HUES64 (cell line): ENCODE measurements around the gene ZNF503.
"Not testable (repeated sequence)": the region's sequence is repeated elsewhere in the genome, so short reads cannot be mapped to it uniquely, and the experiment has no call there.

Source experiments
- H3K27ac ChIP-seq: 2 replicates; pipeline ENCODE4 v1.7.0; 2013; ENCODE audit warnings: low read depth, low read length, inconsistent platforms
- H3K27me3 ChIP-seq: 2 replicates; pipeline ENCODE4 v1.6.1; 2013; ENCODE audit warnings: mild to moderate bottlenecking, low read length; ENCODE audit not compliant: insufficient read depth
- H3K36me3 ChIP-seq: 2 replicates; pipeline ENCODE4 v1.6.1; 2013; ENCODE audit warnings: mild to moderate bottlenecking, low read length; ENCODE audit not compliant: insufficient read depth
- H3K4me1 ChIP-seq: 2 replicates; pipeline ENCODE4 v1.6.1; 2013; ENCODE audit warnings: mild to moderate bottlenecking, low read length, moderate library complexity; ENCODE audit not compliant: insufficient read depth
- H3K4me3 ChIP-seq: 2 replicates; pipeline ENCODE4 v1.5.1; 2013; ENCODE audit warnings: mild to moderate bottlenecking, low read length, moderate library complexity
- H3K9ac ChIP-seq: 2 replicates; pipeline ENCODE4 v1.6.1; 2013; ENCODE audit warnings: mild to moderate bottlenecking, low read depth, low read length
- H3K9me3 ChIP-seq: 2 replicates; pipeline ENCODE4 v1.6.1; 2013; ENCODE audit warnings: low read depth, low read length; ENCODE audit not compliant: insufficient read depth
- WGBS: fragments of 150-250, 120-280 bp; methylation state at CpG from one replicate; pipeline ENCODE4 v1.1.7; 2013; ENCODE audit warnings: missing lambda C conversion rate; 5-methylcytosine and 5-hydroxymethylcytosine counted together

ZNF503 gene

GRCh38 chr10:75388082-75388481 lies 13.5 kb downstream of the ZNF503 start:
- 89% methylated on average over 2 of the region's 3 CpGs for WGBS

GRCh38 chr10:75386128-75386527 lies 15.4 kb downstream of the ZNF503 start:
- H3K4me1 ChIP-seq, result no peaks in the 10 kb centered on the region
- H3K27ac ChIP-seq, result no peak overlapping the region
- H3K9ac ChIP-seq, result no peak overlapping the region
- WGBS, result 91% methylated on average over 3 of the region's 3 CpGs
- no peaks in the 10 kb centered on the region for H3K36me3 ChIP-seq
- no peak overlapping the region for H3K4me3 ChIP-seq
- H3K27me3 ChIP-seq, result peaks cover 9% of the 10 kb centered on the region
- peaks cover 4% of the 10 kb centered on the region; the same call in 1 of the 2 replicates for H3K9me3 ChIP-seq

More at GRCh38 chr10:75388082-75388481, 13.5 kb downstream of the ZNF503 start:
- Histone ChIP-seq H3K9me3 (peaks cover 4% of the 10 kb centered on the region; the same call in 1 of the 2 replicates), H3K27me3 (peaks cover 29% of the 10 kb centered on the region), H3K9ac (no peak overlapping the region), H3K27ac (no peak overlapping the region), H3K36me3 (no peaks in the 10 kb centered on the region), H3K4me3 (no peak overlapping the region), H3K4me1 (no peaks in the 10 kb centered on the region)

- Histone ChIP-seq H3K9ac (no peak overlapping the region), H3K27me3 (no peaks in the 10 kb centered on the region; the same call in 1 of the 2 replicates), H3K9me3 (no peaks in the 10 kb centered on the region), H3K4me1 (no peaks in the 10 kb centered on the region), H3K36me3 (no peaks in the 10 kb centered on the region), H3K27ac (no peak overlapping the region), H3K4me3 (no peak overlapping the region)
- WGBS, result 89% methylated on average over 6 of the region's 6 CpGs
Measured at GRCh38 chr10:75379817-75380216, 21.7 kb downstream of the ZNF503 start.

GRCh38 chr10:75379212-75379724 lies 22.3 kb downstream of the ZNF503 start:
- WGBS, result 86% methylated on average over 10 of the region's 10 CpGs
- Histone ChIP-seq H3K36me3 (no peaks in the 10 kb centered on the region), H3K4me1 (no peaks in the 10 kb centered on the region), H3K4me3 (no peak overlapping the region), H3K9me3 (no peaks in the 10 kb centered on the region), H3K27me3 (no peaks in the 10 kb centered on the region; the same call in 1 of the 2 replicates), H3K27ac (no peak overlapping the region), H3K9ac (no peak overlapping the region)

- Histone ChIP-seq H3K27ac (no peak overlapping the region), H3K27me3 (no peaks in the 10 kb centered on the region; the same call in 1 of the 2 replicates), H3K4me1 (no peaks in the 10 kb centered on the region), H3K9me3 (no peaks in the 10 kb centered on the region), H3K36me3 (no peaks in the 10 kb centered on the region), H3K4me3 (no peak overlapping the region), H3K9ac (no peak overlapping the region)
- WGBS, result 92% methylated on average over 2 of the region's 2 CpGs
Measured at GRCh38 chr10:75378379-75378778, 23.2 kb downstream of the ZNF503 start.

- no peak overlapping the region for H3K27ac ChIP-seq
- no peaks in the 10 kb centered on the region for H3K36me3 ChIP-seq
Measured at GRCh38 chr10:75377869-75378268, 23.7 kb downstream of the ZNF503 start.

GRCh38 chr10:75375838-75376237 lies 25.7 kb downstream of the ZNF503 start:
- 94% methylated on average over 2 of the region's 2 CpGs for WGBS
- Histone ChIP-seq H3K27me3 (no peaks in the 10 kb centered on the region; the same call in 1 of the 2 replicates), H3K9me3 (no peaks in the 10 kb centered on the region), H3K4me1 (no peaks in the 10 kb centered on the region), H3K27ac (no peak overlapping the region), H3K9ac (no peak overlapping the region), H3K36me3 (no peaks in the 10 kb centered on the region), H3K4me3 (no peak overlapping the region)

More at GRCh38 chr10:75377869-75378268, 23.7 kb downstream of the ZNF503 start:
- Histone ChIP-seq H3K4me1 (no peaks in the 10 kb centered on the region), H3K4me3 (no peak overlapping the region), H3K27me3 (no peaks in the 10 kb centered on the region; the same call in 1 of the 2 replicates), H3K9ac (no peak overlapping the region), H3K9me3 (no peaks in the 10 kb centered on the region)
- 89% methylated on average over 3 of the region's 3 CpGs for WGBS

- Histone ChIP-seq H3K4me1 (no peaks in the 10 kb centered on the region), H3K27ac (no peak overlapping the region), H3K9me3 (no peaks in the 10 kb centered on the region), H3K27me3 (no peaks in the 10 kb centered on the region; the same call in 1 of the 2 replicates), H3K36me3 (no peaks in the 10 kb centered on the region), H3K9ac (no peak overlapping the region), H3K4me3 (no peak overlapping the region)
- 96% methylated on average over 2 of the region's 2 CpGs for WGBS
Measured at GRCh38 chr10:75371010-75371409, 30.6 kb downstream of the ZNF503 start.

GRCh38 chr10:75369838-75370237 lies 31.7 kb downstream of the ZNF503 start:
- H3K9ac ChIP-seq, H3K9me3 ChIP-seq: not testable (repeated sequence)
- over 99% methylated on average over 7 of the region's 9 CpGs for WGBS

GRCh38 chr10:75367901-75368300 lies 33.7 kb downstream of the ZNF503 start:
- Histone ChIP-seq H3K27me3 (no peaks in the 10 kb centered on the region; the same call in 1 of the 2 replicates), H3K9me3 (no peaks in the 10 kb centered on the region), H3K9ac (no peak overlapping the region), H3K4me3 (no peak overlapping the region), H3K36me3 (no peaks in the 10 kb centered on the region), H3K4me1 (no peaks in the 10 kb centered on the region), H3K27ac (no peak overlapping the region)
- 92% methylated on average over 2 of the region's 2 CpGs for WGBS

More at GRCh38 chr10:75369838-75370237, 31.7 kb downstream of the ZNF503 start:
- not testable (repeated sequence) for H3K27me3 ChIP-seq, H3K27ac ChIP-seq, H3K4me3 ChIP-seq, H3K36me3 ChIP-seq, H3K4me1 ChIP-seq

GRCh38 chr10:75367021-75367487 lies 34.5 kb downstream of the ZNF503 start:
- Histone ChIP-seq H3K4me3 (no peak overlapping the region), H3K9ac (no peak overlapping the region), H3K9me3 (no peaks in the 10 kb centered on the region), H3K36me3 (no peaks in the 10 kb centered on the region), H3K27ac (no peak overlapping the region), H3K27me3 (no peaks in the 10 kb centered on the region), H3K4me1 (no peaks in the 10 kb centered on the region)
- 92% methylated on average over 8 of the region's 8 CpGs for WGBS

GRCh38 chr10:75363431-75363830 lies 38.1 kb downstream of the ZNF503 start:
- H3K4me3 ChIP-seq, result no peak overlapping the region
- H3K27me3 ChIP-seq, result no peaks in the 10 kb centered on the region
- no peaks in the 10 kb centered on the region for H3K36me3 ChIP-seq
- 97% methylated on average over 4 of the region's 4 CpGs for WGBS
- H3K4me1 ChIP-seq, result no peaks in the 10 kb centered on the region
- H3K27ac ChIP-seq, result no peak overlapping the region
- no peaks in the 10 kb centered on the region for H3K9me3 ChIP-seq
- no peak overlapping the region for H3K9ac ChIP-seq
